ENCODE measurements around the gene ZNF628. TPM values are rescaled to one million over a fixed set of nuclear protein-coding genes. Genes with fewer than 3 reads are reported as not detected.

The ZNF628 gene
- total RNA-seq, 1 experiment from 2014 or later = 8.1 TPM

DNA sequence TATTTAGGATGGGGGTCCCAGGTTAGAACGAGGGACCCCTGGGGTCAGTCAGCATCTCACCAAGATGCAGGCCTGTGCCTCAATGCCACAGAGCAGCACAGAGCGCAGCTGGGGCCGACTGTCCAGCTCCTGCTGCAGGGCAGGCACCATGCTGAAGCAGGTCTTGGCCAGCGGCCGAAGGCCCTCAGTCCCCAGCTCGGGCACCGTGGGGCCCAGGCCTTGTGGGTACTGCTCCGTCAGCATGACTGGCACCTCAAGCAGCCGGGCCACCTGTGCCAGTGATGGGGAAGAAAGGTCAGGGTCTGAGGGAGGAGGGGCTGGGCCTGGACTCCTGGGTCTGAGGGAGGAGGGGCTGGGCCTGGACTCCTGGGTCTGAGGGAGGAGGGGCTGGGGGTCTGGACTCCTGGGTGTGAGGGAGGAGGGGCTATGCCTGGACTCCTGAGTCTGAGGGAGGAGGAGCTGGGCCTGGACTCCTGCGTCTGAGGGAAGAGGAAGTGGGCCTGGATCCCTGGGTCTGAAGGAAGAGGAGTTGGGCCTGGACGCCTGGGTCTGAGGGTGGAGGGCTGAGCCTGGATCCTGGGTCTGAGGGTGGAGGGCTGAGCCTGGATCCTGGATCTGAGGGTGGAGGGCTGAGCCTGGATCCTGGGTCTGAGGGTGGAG lies 20.7 kb upstream of the ZNF628 start:
- peaks cover 21% of the 10 kb centered on the region for H3K27me3 ChIP-seq (ENCODE audit: control insufficient read depth, insufficient read depth, low read length)
- no peak overlapping the region for H3K4me3 ChIP-seq (ENCODE audit: insufficient read depth, low read depth, low read length)
- DNase-seq = no peak
- no peaks in the 10 kb centered on the region; the same call in 1 of the 2 replicates for H3K36me3 ChIP-seq (replicated peaks; ENCODE audit: control insufficient read depth, insufficient read depth, low read length)

- no peak for DNase-seq
- no peaks in the 10 kb centered on the region; the same call in 1 of the 2 replicates for H3K36me3 ChIP-seq (replicated peaks; ENCODE audit: control insufficient read depth, insufficient read depth, low read length)
Measured at GRCh38 chr19:55456347-55456746, 20.1 kb upstream of the ZNF628 start.

GRCh38 chr19:55457683-55458457 lies 18.5 kb upstream of the ZNF628 start:
- no peaks in the 10 kb centered on the region; the same call in 1 of the 2 replicates for H3K36me3 ChIP-seq (replicated peaks; ENCODE audit: control insufficient read depth, insufficient read depth, low read length)
- H3K4me3 ChIP-seq (ENCODE audit: insufficient read depth, low read depth, low read length) = no peak overlapping the region
- no peak for DNase-seq
- peaks cover 2% of the 10 kb centered on the region; the same call in 1 of the 2 replicates for H3K27me3 ChIP-seq (ENCODE audit: control insufficient read depth, insufficient read depth, low read length)

More at GRCh38 chr19:55456347-55456746, 20.1 kb upstream of the ZNF628 start:
- Histone ChIP-seq H3K4me3 (ENCODE audit: insufficient read depth, low read depth, low read length) (no peak overlapping the region), H3K27me3 (ENCODE audit: control insufficient read depth, insufficient read depth, low read length) (peaks cover 14% of the 10 kb centered on the region)

DNA sequence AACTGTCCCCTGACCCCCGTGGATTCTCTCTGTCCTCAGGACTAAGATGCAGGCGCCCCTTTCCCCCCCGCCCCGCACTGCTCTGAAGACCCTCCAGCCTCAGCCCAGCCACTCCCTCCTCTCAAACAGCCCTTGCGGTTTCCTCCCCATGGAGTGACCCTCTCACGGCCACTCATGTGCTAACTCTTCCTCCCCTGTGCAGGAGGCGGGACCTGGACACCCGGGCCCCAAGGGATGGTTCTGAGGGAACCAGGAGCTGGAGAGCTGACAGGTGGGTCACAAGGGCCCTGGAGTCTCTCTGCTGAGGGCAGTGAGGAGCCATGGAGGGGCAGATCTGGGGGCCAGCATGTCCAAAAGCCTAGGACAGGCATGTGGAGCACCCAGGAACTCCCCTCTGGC lies 16.9 kb upstream of the ZNF628 start:
- no peak overlapping the region for H3K4me3 ChIP-seq (ENCODE audit: insufficient read depth, low read depth, low read length)
- peaks cover 10% of the 10 kb centered on the region; the same call in 1 of the 2 replicates for H3K27me3 ChIP-seq (ENCODE audit: control insufficient read depth, insufficient read depth, low read length)
- DNase-seq = no peak

DNA sequence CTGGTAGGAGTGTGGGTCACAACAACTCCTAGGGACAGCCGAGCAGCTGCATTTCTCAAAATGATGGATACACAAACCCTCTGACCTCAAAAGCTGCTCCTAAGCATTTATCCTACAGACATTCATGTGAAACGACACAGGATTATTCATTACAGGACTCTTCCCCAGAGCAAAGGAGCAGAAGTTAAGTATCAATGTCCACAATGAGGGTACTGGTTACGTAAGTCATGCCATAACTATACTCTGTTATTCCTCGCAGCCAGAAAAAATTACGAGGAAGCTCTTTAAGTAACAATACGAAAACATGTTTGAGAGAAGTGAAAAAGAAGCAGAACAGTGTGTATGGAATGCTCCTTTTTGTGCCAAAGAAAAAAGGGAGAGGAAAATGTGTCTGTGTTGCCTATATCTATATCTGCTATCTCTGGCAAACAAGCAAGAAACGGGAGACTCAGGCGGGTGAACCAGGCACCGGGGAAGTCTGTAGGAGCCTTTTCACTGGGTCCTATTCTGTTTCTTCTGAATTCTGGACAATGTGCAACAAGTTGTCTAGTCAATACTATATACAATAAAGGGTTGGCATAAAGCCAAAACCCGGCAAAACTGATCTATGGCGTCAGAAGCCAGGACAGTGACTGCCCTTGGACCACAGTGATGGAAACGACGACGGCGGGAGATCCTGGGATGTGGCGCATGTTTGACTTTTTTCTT lies 16.3 kb upstream of the ZNF628 start:
- Histone ChIP-seq H3K4me3 (ENCODE audit: insufficient read depth, low read depth, low read length) (peak overlapping the region; percentile 80; the same call in 1 of the 2 replicates), H3K36me3 (replicated peaks; ENCODE audit: control insufficient read depth, insufficient read depth, low read length) (no peaks in the 10 kb centered on the region), H3K27me3 (ENCODE audit: control insufficient read depth, insufficient read depth, low read length) (peaks cover 11% of the 10 kb centered on the region; the same call in 1 of the 2 replicates)
- no peak for DNase-seq

More for the DNA sequence above, 16.9 kb upstream of the ZNF628 start:
- H3K36me3 ChIP-seq (replicated peaks; ENCODE audit: control insufficient read depth, insufficient read depth, low read length) = no peaks in the 10 kb centered on the region; the same call in 1 of the 2 replicates

- H3K27me3 ChIP-seq (ENCODE audit: control insufficient read depth, insufficient read depth, low read length) = peaks cover 18% of the 10 kb centered on the region; the same call in 1 of the 2 replicates
- DNase-seq = peak; percentile 99
- H3K4me3 ChIP-seq (ENCODE audit: insufficient read depth, low read depth, low read length) = peak overlapping the region; percentile 80
- no peaks in the 10 kb centered on the region for H3K36me3 ChIP-seq (replicated peaks; ENCODE audit: control insufficient read depth, insufficient read depth, low read length)
Measured at GRCh38 chr19:55460670-55461258, 15.7 kb upstream of the ZNF628 start.

GRCh38 chr19:55461259-55461973 lies 15.0 kb upstream of the ZNF628 start, which contains the start of gene ISOC2:
ISOC2 (minus strand) TSS chr19:55461642; CDS start chr19:55456486, 5,156 bp downstream.
- peak within 1 kb of the TSS; percentile 80 for H3K4me3 ChIP-seq (ENCODE audit: insufficient read depth, low read depth, low read length)
- no peaks in the 10 kb centered on the region for H3K36me3 ChIP-seq (replicated peaks; ENCODE audit: control insufficient read depth, insufficient read depth, low read length)
- H3K27me3 ChIP-seq (ENCODE audit: control insufficient read depth, insufficient read depth, low read length) = peaks cover 20% of the 10 kb centered on the region; the same call in 1 of the 2 replicates
- peak; percentile 99 for DNase-seq

DNA sequence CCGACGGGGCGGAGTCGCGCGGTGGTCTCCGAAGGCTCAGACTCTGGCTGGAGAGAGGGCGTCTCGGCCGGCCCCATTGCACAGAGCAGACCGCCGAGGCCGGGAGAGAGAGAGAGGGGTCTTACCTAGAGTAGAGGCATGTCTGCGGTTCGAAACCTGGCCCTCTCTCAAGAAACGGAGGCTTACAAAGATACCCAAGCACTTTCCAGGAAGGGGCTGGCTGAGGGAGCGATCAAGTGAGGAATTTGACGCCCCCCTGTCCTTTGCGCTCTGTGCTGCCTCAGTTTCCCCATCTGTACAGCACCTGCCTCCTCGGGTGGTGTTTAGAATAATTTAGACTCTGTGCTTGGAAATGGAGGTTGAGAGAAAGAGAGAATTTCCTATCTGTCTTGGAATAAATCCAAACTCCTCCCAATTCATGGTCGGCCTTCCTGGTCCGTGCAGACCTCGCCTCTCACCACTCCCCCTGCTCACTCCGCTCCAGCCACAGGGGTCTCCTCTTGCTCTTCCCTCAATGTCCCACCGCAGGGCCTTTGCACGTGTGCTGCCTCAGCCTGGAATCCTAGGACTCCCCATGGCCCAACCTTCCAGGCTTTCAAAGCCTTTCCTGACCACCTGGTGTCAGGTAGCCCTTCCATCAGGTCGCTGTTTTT lies 14.3 kb upstream of the ZNF628 start:
- no peak for DNase-seq
- no peaks in the 10 kb centered on the region for H3K36me3 ChIP-seq (replicated peaks; ENCODE audit: control insufficient read depth, insufficient read depth, low read length)
- H3K4me3 ChIP-seq (ENCODE audit: insufficient read depth, low read depth, low read length) = peak overlapping the region; percentile 42
- peaks cover 20% of the 10 kb centered on the region; the same call in 1 of the 2 replicates for H3K27me3 ChIP-seq (ENCODE audit: control insufficient read depth, insufficient read depth, low read length)

DNA sequence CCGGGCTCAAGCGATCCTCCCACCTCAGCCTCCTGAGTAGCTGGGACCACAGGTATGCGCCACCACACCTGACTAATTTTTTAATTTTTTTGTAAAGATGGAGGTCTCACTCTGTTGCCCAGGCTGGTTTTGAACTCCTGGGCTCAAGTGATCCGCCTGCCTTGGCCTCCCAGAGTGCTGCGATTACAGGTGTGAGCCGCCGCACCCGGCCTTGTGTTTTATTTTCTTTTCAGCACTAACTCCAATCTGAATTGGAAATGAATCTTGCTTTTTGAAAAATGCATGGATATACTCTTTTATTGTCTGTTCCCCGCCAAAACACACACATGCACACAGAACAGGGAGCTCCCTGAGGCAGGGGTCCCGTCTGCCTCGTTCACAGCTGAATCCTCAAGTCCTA lies 13.7 kb upstream of the ZNF628 start:
- H3K36me3 ChIP-seq (replicated peaks; ENCODE audit: control insufficient read depth, insufficient read depth, low read length) = no peaks in the 10 kb centered on the region
- H3K27me3 ChIP-seq (ENCODE audit: control insufficient read depth, insufficient read depth, low read length) = peaks cover 20% of the 10 kb centered on the region; the same call in 1 of the 2 replicates
- no peak for DNase-seq
- no peak overlapping the region for H3K4me3 ChIP-seq (ENCODE audit: insufficient read depth, low read depth, low read length)

- DNase-seq = no peak
- H3K27me3 ChIP-seq (ENCODE audit: control insufficient read depth, insufficient read depth, low read length) = peaks cover 20% of the 10 kb centered on the region; the same call in 1 of the 2 replicates
- no peaks in the 10 kb centered on the region for H3K36me3 ChIP-seq (replicated peaks; ENCODE audit: control insufficient read depth, insufficient read depth, low read length)
- no peak overlapping the region for H3K4me3 ChIP-seq (ENCODE audit: insufficient read depth, low read depth, low read length)
Measured at GRCh38 chr19:55463583-55464031, 12.8 kb upstream of the ZNF628 start.

DNA sequence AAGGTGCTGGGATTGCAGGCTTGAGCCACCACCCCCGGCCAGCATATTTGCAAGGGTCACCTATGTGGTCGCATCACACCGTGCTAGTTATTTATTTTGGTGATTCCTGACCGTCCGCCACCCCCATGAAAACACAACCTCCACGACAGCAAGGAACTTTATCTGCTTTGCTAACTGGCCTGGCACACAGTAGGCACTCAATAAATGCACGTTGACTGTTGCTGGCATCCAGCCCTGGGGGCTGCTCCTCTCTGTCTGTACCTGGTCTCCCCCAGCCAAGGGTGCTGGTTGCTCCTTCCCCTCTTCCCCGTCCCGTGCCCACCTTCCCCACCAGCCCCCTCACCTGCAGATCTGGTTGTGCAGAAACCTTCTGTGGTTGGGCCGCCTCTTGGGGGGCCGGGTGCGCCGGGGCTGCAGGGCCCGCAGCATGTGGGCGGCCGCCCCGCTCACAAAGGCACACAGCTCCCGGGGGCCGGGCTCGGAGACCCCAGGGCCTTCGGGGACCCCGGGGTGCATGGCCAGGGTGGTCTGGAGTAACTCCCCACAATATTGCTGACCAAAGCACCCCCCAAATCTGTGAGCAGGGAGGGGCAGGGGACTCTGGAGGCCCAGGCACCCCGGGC lies 12.3 kb upstream of the ZNF628 start:
- no peak for DNase-seq
- Histone ChIP-seq H3K36me3 (replicated peaks; ENCODE audit: control insufficient read depth, insufficient read depth, low read length) (no peaks in the 10 kb centered on the region), H3K27me3 (ENCODE audit: control insufficient read depth, insufficient read depth, low read length) (peaks cover 20% of the 10 kb centered on the region; the same call in 1 of the 2 replicates), H3K4me3 (ENCODE audit: insufficient read depth, low read depth, low read length) (peak overlapping the region; percentile 26)

GRCh38 chr19:55464662-55465054 lies 11.8 kb upstream of the ZNF628 start, which contains the start of gene C19orf85:
C19orf85 (minus strand) TSS chr19:55464751; CDS start chr19:55464554, 197 bp downstream.
- Histone ChIP-seq H3K4me3 (ENCODE audit: insufficient read depth, low read depth, low read length) (peak within 1 kb of the TSS; percentile 26), H3K36me3 (replicated peaks; ENCODE audit: control insufficient read depth, insufficient read depth, low read length) (no peaks in the 10 kb centered on the region), H3K27me3 (ENCODE audit: control insufficient read depth, insufficient read depth, low read length) (peaks cover 20% of the 10 kb centered on the region; the same call in 1 of the 2 replicates)
- DNase-seq = peak; percentile 62
